HG03469 (cell line): ENCODE data around the gene PLXNA3.

Source experiments
- ATAC-seq: cut with Tn5 transposase; IDR thresholded peaks from one replicate; pipeline ENCODE4 v1.9.1; 2021; ENCODE audit warnings: mild to moderate bottlenecking, moderate library complexity, moderate number of reproducible peaks; ENCODE audit not compliant: unreplicated experiment

PLXNA3 gene

DNA sequence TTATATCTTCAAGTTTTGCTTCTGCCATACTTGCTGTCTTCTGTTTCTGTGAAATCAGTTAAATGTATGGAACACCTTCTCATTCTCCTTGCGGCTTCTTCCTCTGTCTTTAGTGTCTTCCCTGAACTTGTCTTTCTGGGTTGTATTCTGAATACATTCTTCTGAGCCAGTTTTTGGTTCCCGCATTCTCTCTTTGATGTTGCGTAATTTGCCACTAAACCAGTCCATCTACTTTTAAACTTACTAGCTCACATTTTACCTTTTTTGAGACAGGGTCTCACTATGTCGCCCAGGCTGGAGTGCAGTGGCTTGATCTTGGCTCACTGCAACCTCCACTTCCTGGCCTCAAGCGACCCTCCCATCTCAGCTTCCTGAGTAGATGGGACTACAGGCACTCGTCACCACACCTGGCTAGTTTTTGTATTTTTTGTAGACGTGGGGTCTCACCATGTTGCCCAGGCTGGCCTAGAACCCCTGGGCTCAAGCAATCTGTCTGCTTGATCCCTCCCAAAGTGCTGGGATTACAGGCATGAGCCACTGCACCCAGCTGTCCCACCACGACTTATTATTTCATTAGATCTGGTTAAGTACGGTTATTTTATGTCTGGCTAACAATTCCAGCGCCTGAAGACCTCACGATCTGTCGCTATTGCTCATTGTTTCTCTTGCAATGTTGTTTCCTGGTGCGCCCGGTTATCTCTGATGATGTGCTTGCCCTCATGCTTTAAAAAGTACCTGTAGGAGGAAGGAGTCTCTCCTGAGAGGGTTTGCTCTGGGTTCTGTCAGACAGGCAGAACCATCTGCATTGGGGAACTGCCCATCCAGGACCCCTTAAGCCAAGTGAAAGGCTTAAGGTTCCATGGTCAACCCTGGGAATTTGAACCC, 67.8 kb downstream of the PLXNA3 start:
- no peak for ATAC-seq

- ATAC-seq = no peak
Observed at GRCh38 chrX:154526901-154527675, 69.0 kb downstream of the PLXNA3 start.
